Mucosa of stomach (tissue), 1 donor: Measurements from ENCODE around the gene CALCOCO2.

ENCODE experiments used
- H3K27me3 ChIP-seq: one replicate; pipeline ENCODE4 v1.7.0; 2013; ENCODE audit warnings: mild to moderate bottlenecking, low read length; ENCODE audit not compliant: control insufficient read depth, insufficient read depth
- H3K36me3 ChIP-seq: one replicate; pipeline ENCODE4 v1.7.0; 2013; ENCODE audit warnings: low read length; ENCODE audit not compliant: control insufficient read depth, insufficient read depth
- H3K4me1 ChIP-seq: one replicate; pipeline ENCODE4 v1.7.0; 2013; ENCODE audit warnings: mild to moderate bottlenecking, low read length; ENCODE audit not compliant: control insufficient read depth, insufficient read depth
- H3K4me3 ChIP-seq: one replicate; pipeline ENCODE4 v1.7.0; 2013; ENCODE audit warnings: low read length
- H3K9ac ChIP-seq: one replicate; pipeline ENCODE4 v1.7.0; 2013; ENCODE audit warnings: mild to moderate bottlenecking, low read length, moderate library complexity
- H3K9me3 ChIP-seq: one replicate; pipeline ENCODE4 v1.7.0; 2013; ENCODE audit warnings: mild to moderate bottlenecking, low read length, moderate library complexity; ENCODE audit not compliant: control insufficient read depth
- donor health status: Pancreatic carcinoma.

Gene CALCOCO2

DNA sequence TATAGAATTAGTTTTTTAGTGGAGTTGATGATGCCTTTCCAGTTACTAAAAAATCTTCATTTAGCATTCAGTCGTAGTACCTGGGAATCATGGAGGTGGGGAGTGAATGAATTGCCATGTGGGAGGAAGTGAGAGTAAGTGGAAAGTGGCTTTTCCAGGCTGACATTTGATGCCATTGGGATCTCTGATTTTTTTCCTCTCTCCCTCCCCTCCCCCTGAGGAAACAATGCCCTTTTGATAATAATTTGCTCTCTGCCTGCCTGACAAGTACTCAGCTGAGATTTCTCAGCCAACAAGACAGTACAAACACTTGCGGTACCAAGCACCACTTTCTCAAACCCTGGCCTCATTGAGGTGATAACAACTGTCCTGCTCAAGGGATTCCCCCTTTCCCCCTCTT, 79.5 kb downstream of the CALCOCO2 start:
- Histone ChIP-seq H3K36me3 (peaks cover 5% of the 10 kb centered on the region), H3K4me1 (peaks cover 25% of the 10 kb centered on the region), H3K27me3 (no peaks in the 10 kb centered on the region), H3K9me3 (no peaks in the 10 kb centered on the region), H3K9ac (no peak overlapping the region), H3K4me3 (no peak overlapping the region)

DNA sequence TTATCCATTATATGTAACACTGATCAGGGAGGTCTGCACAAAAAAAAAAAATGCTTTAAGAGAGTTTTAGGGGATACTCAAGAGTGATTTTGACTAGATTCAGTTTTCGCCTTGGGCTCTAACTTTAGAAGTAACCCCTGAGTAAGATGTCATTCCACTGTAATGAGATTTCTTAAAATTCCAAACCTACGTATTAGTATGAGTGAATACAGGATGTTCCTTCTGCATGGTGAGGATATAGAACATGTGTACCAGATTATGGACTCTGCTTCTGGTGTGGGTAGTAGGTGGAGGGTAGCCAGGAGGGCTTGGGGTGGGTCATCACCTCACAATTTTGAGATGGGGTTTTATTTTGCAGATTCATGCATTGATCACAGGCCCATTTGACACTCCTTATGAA, 81.6 kb downstream of the CALCOCO2 start:
- Histone ChIP-seq H3K27me3 (no peaks in the 10 kb centered on the region), H3K9me3 (no peaks in the 10 kb centered on the region), H3K4me1 (peaks cover 23% of the 10 kb centered on the region), H3K4me3 (no peak overlapping the region), H3K9ac (no peak overlapping the region), H3K36me3 (peaks cover 5% of the 10 kb centered on the region)
